Limb (tissue), 2 donors: Measurements from ENCODE around the gene GPR33.
"Not testable (repeated sequence)": the region's sequence is repeated elsewhere in the genome, so short reads cannot be mapped to it uniquely, and the experiment has no call there.

Experiments
- DNase-seq, 2 donors: peaks; one replicate each; pipeline ENCODE4 v3.0.0-alpha.2; 2016; ENCODE audit errors: extremely low spot score in 2 of 2

Gene GPR33, protein sequence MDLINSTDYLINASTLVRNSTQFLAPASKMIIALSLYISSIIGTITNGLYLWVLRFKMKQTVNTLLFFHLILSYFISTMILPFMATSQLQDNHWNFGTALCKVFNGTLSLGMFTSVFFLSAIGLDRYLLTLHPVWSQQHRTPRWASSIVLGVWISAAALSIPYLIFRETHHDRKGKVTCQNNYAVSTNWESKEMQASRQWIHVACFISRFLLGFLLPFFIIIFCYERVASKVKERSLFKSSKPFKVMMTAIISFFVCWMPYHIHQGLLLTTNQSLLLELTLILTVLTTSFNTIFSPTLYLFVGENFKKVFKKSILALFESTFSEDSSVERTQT

GRCh38 chr14:31487886-31488285 lies at the start of gene GPR33:
GPR33 (minus strand) TSS chr14:31488039; CDS start chr14:31483965, 4,074 bp downstream.
- DNase-seq: no peak

GRCh38 chr14:31536201-31536960 lies 48.5 kb upstream of the GPR33 start:
- DNase-seq: no peak

- DNase-seq: no peak
These were observed 42.3 kb upstream of the GPR33 start for GRCh38 chr14:31530136-31530535.

DNA sequence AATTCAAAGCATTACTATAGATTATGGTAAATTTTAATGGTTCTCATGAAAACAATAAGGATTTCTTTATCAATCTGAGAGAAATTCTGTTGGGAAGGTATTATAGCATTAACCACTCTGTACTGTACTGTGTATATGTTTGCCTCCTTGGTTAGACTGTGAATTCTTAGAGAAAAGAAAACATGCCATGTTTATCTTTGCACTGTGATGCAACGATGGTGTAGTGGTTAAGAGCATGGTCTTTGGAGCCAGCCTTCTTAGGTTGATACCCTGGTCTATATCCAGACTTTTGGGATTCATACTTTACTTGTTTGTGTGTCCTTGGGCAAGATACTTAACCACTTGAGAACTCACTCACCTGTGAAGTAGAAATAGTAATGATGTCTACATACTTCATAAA lies 41.2 kb upstream of the GPR33 start:
- no peak for DNase-seq

GRCh38 chr14:31527546-31527945 lies 39.7 kb upstream of the GPR33 start:
- no peak for DNase-seq

DNA sequence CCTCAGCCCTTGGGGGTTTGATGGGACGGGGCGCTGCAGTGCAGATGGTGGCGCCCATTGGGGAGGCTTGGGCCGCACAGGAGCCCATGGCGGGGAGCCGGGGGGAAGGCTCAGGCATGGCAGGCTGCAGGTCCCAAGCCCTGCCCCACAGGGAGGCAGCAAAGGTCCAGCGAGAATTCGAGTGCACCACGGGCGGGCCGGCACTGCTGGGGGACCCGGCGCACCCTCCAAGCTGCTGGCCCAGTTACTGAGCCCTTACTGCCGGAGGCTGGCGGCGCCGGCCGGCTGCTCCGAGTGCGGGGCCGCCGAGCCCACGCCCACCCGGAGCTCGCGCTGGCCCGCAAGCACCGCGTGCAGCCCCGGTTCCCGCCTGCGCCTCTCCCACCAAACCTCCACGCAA lies 39.2 kb upstream of the GPR33 start:
- no peak for DNase-seq

DNA sequence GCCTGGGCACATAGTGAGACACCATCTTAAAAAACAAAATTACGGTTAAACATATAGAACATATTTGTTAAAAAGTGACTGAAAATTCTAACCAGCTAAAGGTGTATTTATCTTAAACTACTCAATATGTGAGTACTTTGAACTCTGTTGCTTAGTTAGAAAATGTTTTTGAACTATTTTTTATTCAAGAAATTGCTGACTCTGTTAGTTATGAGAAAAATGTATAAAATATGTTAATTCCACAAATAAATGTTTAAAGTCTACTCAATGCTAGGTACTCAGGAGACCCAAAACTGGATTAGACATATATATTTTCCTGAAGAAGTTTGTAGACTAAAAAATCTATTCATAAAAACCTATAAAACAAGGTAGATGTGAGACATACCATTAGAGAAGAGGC lies 23.0 kb upstream of the GPR33 start:
- DNase-seq: no peak

GRCh38 chr14:31510222-31510621 lies 22.4 kb upstream of the GPR33 start:
- DNase-seq: peak in 1 of 2 donors; percentile 36

DNA sequence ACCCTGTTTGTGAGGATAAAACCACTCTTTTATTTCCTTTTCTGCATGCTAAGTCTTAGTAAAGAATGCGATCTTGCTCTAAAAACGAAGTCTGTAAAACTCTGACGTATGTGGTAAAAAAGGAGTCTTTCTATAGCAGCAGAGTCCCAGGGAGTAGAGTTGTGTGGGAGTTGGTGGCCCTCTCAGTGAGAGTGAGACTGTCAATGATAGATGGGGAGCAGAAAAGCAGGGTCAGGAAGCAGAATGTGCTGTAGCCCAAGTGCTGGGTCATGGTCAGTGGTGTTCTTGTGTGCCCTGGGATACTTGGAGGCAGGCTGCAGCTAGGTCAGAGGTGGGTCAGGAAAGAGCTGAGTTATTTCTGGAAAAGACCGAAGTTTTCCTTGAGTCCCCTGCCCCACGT lies 20.3 kb upstream of the GPR33 start:
- DNase-seq: no peak

DNA sequence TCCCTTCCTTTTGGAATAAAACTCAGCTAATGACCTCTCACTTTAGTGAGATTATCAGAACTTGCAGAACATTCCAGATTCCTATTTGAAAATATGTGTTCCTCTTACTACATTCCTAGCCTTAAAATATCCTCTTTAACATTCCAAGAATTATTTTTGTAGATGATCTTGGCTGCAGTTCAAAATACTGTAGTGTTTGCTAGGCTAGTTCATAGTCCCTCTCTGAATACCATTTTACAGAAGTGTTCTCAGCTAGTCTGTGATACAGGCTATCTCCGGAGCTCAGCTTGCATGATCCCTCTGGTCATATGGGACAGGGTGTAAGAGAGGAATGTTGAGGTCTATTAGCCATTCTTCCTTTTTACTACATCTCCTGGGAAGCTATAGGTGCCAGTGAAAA lies 17.6 kb upstream of the GPR33 start:
- peak in 1 of 2 donors; percentile 40 for DNase-seq

- DNase-seq: no peak
These were observed 14.0 kb upstream of the GPR33 start for GRCh38 chr14:31501870-31502269.

GRCh38 chr14:31492759-31493498 lies 5.1 kb upstream of the GPR33 start:
- DNase-seq: no peak

- no peak for DNase-seq
These were observed 1.9 kb upstream of the GPR33 start for GRCh38 chr14:31489691-31490090.

- DNase-seq: no peak
These were observed 1.1 kb downstream of the GPR33 start for GRCh38 chr14:31486764-31487163.

DNA sequence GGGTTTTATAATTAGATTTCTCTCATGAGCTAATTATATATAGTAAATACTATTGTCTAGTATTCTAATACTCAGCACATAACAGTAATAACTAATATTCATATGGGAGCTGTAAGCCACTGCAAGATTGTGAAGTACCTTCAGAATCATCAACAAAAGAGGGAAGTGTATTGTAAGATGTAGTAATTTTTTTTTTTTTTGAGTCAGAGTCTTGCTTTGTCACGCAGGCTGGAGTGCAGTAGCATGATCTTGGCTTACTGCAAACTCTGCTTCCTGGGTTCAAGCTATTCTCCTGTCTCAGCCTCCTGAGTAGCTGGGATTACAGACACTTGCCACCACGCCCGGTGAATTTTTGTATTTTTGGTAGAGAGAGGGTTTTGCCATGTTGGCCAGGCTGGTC lies 3.1 kb downstream of the GPR33 start:
- DNase-seq: no peak

- no peak for DNase-seq
These were observed 7.7 kb downstream of the GPR33 start for GRCh38 chr14:31480156-31480555.

GRCh38 chr14:31479027-31479426 lies 8.8 kb downstream of the GPR33 start:
- no peak for DNase-seq

DNA sequence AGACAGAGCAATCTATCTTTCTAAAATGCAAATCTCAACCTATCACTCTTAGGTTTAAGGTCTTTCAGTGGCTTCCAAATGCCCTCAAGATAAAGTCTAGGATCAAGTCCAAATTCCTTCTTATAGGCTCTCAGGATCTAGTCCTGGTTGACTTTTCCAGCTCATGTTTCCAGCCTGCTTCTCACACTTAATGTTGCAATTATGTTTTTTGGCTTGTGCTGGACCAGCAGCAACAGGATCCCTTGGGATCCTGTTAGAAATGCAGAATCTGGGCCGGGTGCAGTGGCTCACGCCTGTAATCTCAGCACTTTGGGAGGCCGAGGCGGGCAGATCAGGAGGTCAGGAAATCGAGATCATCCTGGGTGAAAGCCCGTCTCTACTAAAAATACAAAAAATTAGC lies 10.6 kb downstream of the GPR33 start:
- no peak for DNase-seq

- DNase-seq: no peak
These were observed 11.5 kb downstream of the GPR33 start for GRCh38 chr14:31476131-31476866.

DNA sequence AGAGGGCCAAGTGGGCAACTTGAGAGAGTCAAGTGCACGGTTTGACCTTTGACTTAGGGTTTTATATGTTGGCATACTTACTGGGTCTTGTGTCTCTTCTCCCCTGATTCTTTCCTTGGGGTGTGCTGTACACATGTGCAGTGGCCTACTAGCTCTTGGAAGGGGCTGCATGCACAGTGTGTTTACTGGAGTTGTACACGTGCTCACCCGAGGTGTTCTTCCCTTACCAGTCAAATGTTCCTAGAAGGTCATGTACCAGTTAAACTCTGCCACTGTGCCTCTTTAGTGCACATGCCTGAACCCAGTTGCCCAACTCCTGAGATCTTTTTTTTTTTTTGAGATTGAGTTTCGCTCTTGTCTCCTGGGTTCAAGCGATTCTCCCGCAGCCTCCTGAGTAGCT lies 21.3 kb downstream of the GPR33 start:
- DNase-seq: no peak

- peak in 1 of 2 donors; percentile 18 for DNase-seq
These were observed 22.7 kb downstream of the GPR33 start for GRCh38 chr14:31465111-31465510.

GRCh38 chr14:31462450-31462849 lies 25.4 kb downstream of the GPR33 start:
- not testable (repeated sequence) for DNase-seq
